ENCODE measurements around the gene CCDC24.

Gene CCDC24

GRCh38 chr1:43963006-43963405, 28.4 kb upstream of the CCDC24 start:
- DNase-seq (ENCODE audit: low spot score): no peak

GRCh38 chr1:43963890-43964289, 27.5 kb upstream of the CCDC24 start:
- DNase-seq (ENCODE audit: low spot score): no peak

- no peak for DNase-seq (ENCODE audit: low spot score)
Measured at GRCh38 chr1:43965316-43965715, 26.1 kb upstream of the CCDC24 start.

- DNase-seq (ENCODE audit: low spot score): no peak
Measured at GRCh38 chr1:43968348-43968948, 23.0 kb upstream of the CCDC24 start.

- DNase-seq (ENCODE audit: low spot score): no peak
Measured at GRCh38 chr1:43969416-43969745, 22.0 kb upstream of the CCDC24 start.

GRCh38 chr1:43969746-43970466, 21.5 kb upstream of the CCDC24 start, which contains the start of gene DPH2:
TSS of gene DPH2 (plus strand) at chr1:43970010. CDS start at chr1:43970176, 166 bp downstream.
- peak; percentile 97 for DNase-seq (ENCODE audit: low spot score)

- no peak for DNase-seq (ENCODE audit: low spot score)
Measured at GRCh38 chr1:43970502-43970901, 20.9 kb upstream of the CCDC24 start.

GRCh38 chr1:43970911-43971310, 20.5 kb upstream of the CCDC24 start:
- no peak for DNase-seq (ENCODE audit: low spot score)

- DNase-seq (ENCODE audit: low spot score): no peak
Measured at GRCh38 chr1:43971336-43971980, 19.9 kb upstream of the CCDC24 start.

- no peak for DNase-seq (ENCODE audit: low spot score)
Measured at GRCh38 chr1:43973981-43974442, 17.4 kb upstream of the CCDC24 start.

- peak; percentile 94 for DNase-seq (ENCODE audit: low spot score)
Measured at GRCh38 chr1:43974443-43975248, 16.8 kb upstream of the CCDC24 start, which contains the start of gene ATP6V0B. TSS of gene ATP6V0B (plus strand) at chr1:43974960. CDS start at chr1:43975041, 81 bp downstream.

- DNase-seq (ENCODE audit: low spot score): no peak
Measured at GRCh38 chr1:43975249-43975961, 16.0 kb upstream of the CCDC24 start.

- DNase-seq (ENCODE audit: low spot score): no peak
Measured at GRCh38 chr1:43976045-43976444, 15.4 kb upstream of the CCDC24 start.

- no peak for DNase-seq (ENCODE audit: low spot score)
Measured at GRCh38 chr1:43976890-43977289, 14.5 kb upstream of the CCDC24 start.

GRCh38 chr1:43977376-43978263, 13.8 kb upstream of the CCDC24 start:
- DNase-seq (ENCODE audit: low spot score): peak; percentile 49

GRCh38 chr1:43978264-43978550, 13.2 kb upstream of the CCDC24 start:
- no peak for DNase-seq (ENCODE audit: low spot score)

GRCh38 chr1:43978551-43979260, 12.7 kb upstream of the CCDC24 start, which contains the start of gene B4GALT2:
TSS of gene B4GALT2 (plus strand) at chr1:43979210. CDS start at chr1:43981161, 1,951 bp downstream.
- peak; percentile 53 for DNase-seq (ENCODE audit: low spot score)

GRCh38 chr1:43979261-43979527, 12.2 kb upstream of the CCDC24 start:
- DNase-seq (ENCODE audit: low spot score): no peak

GRCh38 chr1:43979528-43980254, 11.7 kb upstream of the CCDC24 start:
- DNase-seq (ENCODE audit: low spot score): peak; percentile 53
